Measurements from ENCODE around the gene MRFAP1L1. TPM values are rescaled to one million over a fixed set of nuclear protein-coding genes. Genes with fewer than 3 reads are reported as not detected.

Gene MRFAP1L1
- total RNA-seq, 1 donor from 2014 or later: 46.6 TPM

DNA sequence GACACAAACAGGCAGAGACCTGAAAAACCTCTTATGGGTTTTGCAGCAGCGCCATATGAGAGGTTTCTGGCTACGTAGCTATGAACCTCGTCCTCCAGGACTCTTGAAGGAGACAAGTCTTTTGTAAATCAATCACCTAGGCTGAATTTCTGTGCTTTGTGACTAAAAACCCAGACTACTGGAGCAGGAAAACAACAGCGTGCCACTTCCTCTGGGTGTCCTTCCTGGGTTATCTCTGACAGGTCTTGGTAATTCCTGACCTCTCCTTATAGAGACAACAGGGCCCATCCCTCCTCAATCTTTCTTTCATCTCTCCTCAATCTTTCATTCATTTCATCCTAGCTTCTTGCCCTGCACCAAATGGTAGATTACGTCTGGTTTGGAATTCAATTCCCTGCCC lies 10.3 kb downstream of the MRFAP1L1 start:
- Histone ChIP-seq H3K4me1 (peaks cover 21% of the 10 kb centered on the region), H3K27me3 (no peaks in the 10 kb centered on the region), H3K36me3 (peaks cover 6% of the 10 kb centered on the region), H3K9me3 (no peaks in the 10 kb centered on the region), H3K27ac (no peak overlapping the region), H3K4me3 (no peak overlapping the region)
- intact Hi-C loops (cut with DNase I): no loop called here
- ATAC-seq (no peak), DNase-seq (no peak)
- TF ChIP-seq, protein P1, sequence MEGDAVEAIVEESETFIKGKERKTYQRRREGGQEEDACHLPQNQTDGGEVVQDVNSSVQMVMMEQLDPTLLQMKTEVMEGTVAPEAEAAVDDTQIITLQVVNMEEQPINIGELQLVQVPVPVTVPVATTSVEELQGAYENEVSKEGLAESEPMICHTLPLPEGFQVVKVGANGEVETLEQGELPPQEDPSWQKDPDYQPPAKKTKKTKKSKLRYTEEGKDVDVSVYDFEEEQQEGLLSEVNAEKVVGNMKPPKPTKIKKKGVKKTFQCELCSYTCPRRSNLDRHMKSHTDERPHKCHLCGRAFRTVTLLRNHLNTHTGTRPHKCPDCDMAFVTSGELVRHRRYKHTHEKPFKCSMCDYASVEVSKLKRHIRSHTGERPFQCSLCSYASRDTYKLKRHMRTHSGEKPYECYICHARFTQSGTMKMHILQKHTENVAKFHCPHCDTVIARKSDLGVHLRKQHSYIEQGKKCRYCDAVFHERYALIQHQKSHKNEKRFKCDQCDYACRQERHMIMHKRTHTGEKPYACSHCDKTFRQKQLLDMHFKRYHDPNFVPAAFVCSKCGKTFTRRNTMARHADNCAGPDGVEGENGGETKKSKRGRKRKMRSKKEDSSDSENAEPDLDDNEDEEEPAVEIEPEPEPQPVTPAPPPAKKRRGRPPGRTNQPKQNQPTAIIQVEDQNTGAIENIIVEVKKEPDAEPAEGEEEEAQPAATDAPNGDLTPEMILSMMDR (IDR thresholded peaks at IDR 0.05): no peak

GRCh38 chr4:6697131-6697530 lies 12.5 kb downstream of the MRFAP1L1 start:
- intact Hi-C loops (cut with DNase I): no loop called here
- H3K4me3 ChIP-seq: no peak overlapping the region
- DNase-seq (no peak), ATAC-seq (no peak)
- H3K36me3 ChIP-seq: no peaks in the 10 kb centered on the region
- no peaks in the 10 kb centered on the region for H3K9me3 ChIP-seq
- H3K27me3 ChIP-seq: no peaks in the 10 kb centered on the region
- H3K27ac ChIP-seq: peak overlapping the region; percentile 72
- peaks cover 24% of the 10 kb centered on the region for H3K4me1 ChIP-seq
- TF ChIP-seq, protein P1 (IDR thresholded peaks at IDR 0.05): no peak

DNA sequence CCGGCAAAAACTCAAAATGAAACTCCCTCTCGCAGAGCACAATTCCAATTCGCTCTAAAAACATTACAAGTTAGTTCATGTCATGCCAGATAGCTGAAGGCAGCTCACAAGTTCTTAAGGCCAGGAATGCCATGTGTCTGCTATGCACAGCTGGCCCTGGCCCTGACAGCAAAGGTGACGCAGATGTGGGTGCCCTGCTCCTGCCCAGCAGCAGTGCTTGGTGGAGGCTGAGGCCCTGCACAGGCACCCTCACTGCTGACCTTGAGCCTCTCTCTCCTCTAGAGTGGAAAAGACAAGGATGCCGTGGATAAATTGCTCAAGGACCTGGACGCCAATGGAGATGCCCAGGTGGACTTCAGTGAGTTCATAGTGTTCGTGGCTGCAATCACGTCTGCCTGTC lies 13.1 kb downstream of the MRFAP1L1 start:
- Histone ChIP-seq H3K27me3 (no peaks in the 10 kb centered on the region), H3K36me3 (no peaks in the 10 kb centered on the region), H3K9me3 (no peaks in the 10 kb centered on the region), H3K27ac (peak overlapping the region; percentile 72), H3K4me3 (no peak overlapping the region), H3K4me1 (peaks cover 24% of the 10 kb centered on the region)
- ATAC-seq (no peak), DNase-seq (no peak)
- TF ChIP-seq, protein P1 (IDR thresholded peaks at IDR 0.05): no peak
- intact Hi-C loops (cut with DNase I): no loop called here

GRCh38 chr4:6695660-6696610 lies 13.7 kb downstream of the MRFAP1L1 start:
- no peak overlapping the region for H3K4me3 ChIP-seq
- peak overlapping the region; percentile 72 for H3K27ac ChIP-seq
- no peaks in the 10 kb centered on the region for H3K27me3 ChIP-seq
- DNase-seq (no peak), ATAC-seq (peak; percentile 60)
- H3K36me3 ChIP-seq: no peaks in the 10 kb centered on the region
- H3K9me3 ChIP-seq: no peaks in the 10 kb centered on the region
- intact Hi-C loops (cut with DNase I): no loop called here
- TF ChIP-seq, protein P1 (IDR thresholded peaks at IDR 0.05): no peak
- H3K4me1 ChIP-seq: peaks cover 24% of the 10 kb centered on the region

GRCh38 chr4:6694177-6694901 lies 15.3 kb downstream of the MRFAP1L1 start:
- H3K36me3 ChIP-seq: no peaks in the 10 kb centered on the region
- H3K9me3 ChIP-seq: no peaks in the 10 kb centered on the region
- intact Hi-C loops (cut with DNase I): no loop called here
- no peak overlapping the region for H3K4me3 ChIP-seq
- DNase-seq (no peak), ATAC-seq (no peak)
- TF ChIP-seq, protein P1 (IDR thresholded peaks at IDR 0.05): no peak
- peaks cover 29% of the 10 kb centered on the region for H3K4me1 ChIP-seq
- H3K27me3 ChIP-seq: no peaks in the 10 kb centered on the region
- H3K27ac ChIP-seq: peak overlapping the region; percentile 47

Measured in upper lobe of right lung (tissue), 1 donor.